Measurements from ENCODE around the gene ZGLP1. TPM values are rescaled to one million over a fixed set of nuclear protein-coding genes. Genes with fewer than 3 reads are reported as not detected.

The ZGLP1 gene
- total and polyA plus RNA-seq, 2 donors (not counting 1 experiment from before 2014, with no cell fraction given), result 6.4 to 8.0 TPM

DNA sequence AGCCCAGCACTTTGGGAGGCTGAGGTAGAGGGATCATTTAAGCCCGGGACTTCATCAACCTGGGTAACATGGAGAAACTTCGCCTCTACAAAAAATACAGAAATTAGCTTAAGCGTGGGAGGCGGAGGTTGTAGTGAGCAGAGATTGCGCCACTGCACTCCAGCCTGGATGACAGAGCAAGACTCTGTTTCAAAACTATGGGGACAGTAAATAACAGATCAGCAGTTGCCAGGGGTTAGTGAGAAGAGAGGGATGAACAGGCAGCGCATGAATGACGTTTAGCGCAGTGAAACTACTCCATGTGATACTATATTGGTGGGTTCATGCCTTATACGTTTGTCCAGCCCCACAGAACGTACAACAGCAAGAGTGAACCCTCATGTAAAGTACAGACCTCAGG is 36.9 kb upstream of the ZGLP1 start:
- H3K4me2 ChIP-seq (replicated peaks; ENCODE audit: low read depth, low read length, poor library complexity, severe bottlenecking), result no peak overlapping the region
- TF ChIP-seq EZH2 (IDR thresholded peaks at IDR 0.05; ENCODE audit: borderline replicate concordance, insufficient read depth, low read depth, low read length, poor library complexity, severe bottlenecking), result no peak
- TF ChIP-seq, protein P1, sequence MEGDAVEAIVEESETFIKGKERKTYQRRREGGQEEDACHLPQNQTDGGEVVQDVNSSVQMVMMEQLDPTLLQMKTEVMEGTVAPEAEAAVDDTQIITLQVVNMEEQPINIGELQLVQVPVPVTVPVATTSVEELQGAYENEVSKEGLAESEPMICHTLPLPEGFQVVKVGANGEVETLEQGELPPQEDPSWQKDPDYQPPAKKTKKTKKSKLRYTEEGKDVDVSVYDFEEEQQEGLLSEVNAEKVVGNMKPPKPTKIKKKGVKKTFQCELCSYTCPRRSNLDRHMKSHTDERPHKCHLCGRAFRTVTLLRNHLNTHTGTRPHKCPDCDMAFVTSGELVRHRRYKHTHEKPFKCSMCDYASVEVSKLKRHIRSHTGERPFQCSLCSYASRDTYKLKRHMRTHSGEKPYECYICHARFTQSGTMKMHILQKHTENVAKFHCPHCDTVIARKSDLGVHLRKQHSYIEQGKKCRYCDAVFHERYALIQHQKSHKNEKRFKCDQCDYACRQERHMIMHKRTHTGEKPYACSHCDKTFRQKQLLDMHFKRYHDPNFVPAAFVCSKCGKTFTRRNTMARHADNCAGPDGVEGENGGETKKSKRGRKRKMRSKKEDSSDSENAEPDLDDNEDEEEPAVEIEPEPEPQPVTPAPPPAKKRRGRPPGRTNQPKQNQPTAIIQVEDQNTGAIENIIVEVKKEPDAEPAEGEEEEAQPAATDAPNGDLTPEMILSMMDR (IDR thresholded peaks at IDR 0.05), result no peak
- Mint-ChIP-seq H3K27ac (no peak overlapping the region), H3K27me3 (no peaks in the 10 kb centered on the region), H3K9me3 (ENCODE audit: insufficient read depth) (no peaks in the 10 kb centered on the region), H3K4me3 (no peak overlapping the region), H3K4me1 (no peaks in the 10 kb centered on the region)
- H2AFZ ChIP-seq (ENCODE audit: insufficient read depth, low read depth, low read length, poor library complexity, severe bottlenecking), result no peak overlapping the region
- ChIA-PET CTCF (interaction anchor here (0.8 kb wide), 1 partner anchor 78 kb away, joined by 4 read pairs; no protein-coding TSS in a partner anchor), POLR2A (interaction anchor here (1.0 kb wide), 1 partner anchor 57 kb away, joined by 3 read pairs; no protein-coding TSS in a partner anchor)
- no peak overlapping the region for H3K27ac ChIP-seq (ENCODE audit: low read length in 2 of 2)
- intact Hi-C loops (cut with micrococcal nuclease), result no loop called here
- no peaks in the 10 kb centered on the region for H3K27me3 ChIP-seq (replicated peaks in 1 of 4; ENCODE audit: control extremely low read depth in 1 of 4, control insufficient read depth in 3 of 4, insufficient read depth in 4 of 4, low read length in 3 of 4)
- 91% methylated on average over 9 of the region's 10 CpGs for WGBS (ENCODE audit: insufficient coverage)
- no peaks in the 10 kb centered on the region for H3K4me1 ChIP-seq (ENCODE audit: control insufficient read depth in 2 of 2, insufficient read depth in 2 of 2, low read length in 2 of 2)
- H3K36me3 ChIP-seq (replicated peaks in 1 of 2; ENCODE audit: control extremely low read depth in 1 of 2, control insufficient read depth in 1 of 2, extremely low read depth in 1 of 2, insufficient read depth in 2 of 2, low read length in 1 of 2), result peaks cover 0 to 13% of the 10 kb centered on the region in 2 experiments
- no peaks in the 10 kb centered on the region for H4K20me1 ChIP-seq (ENCODE audit: control insufficient read depth, insufficient read depth, low read length, poor library complexity, severe bottlenecking)
- no peak overlapping the region for H3K4me3 ChIP-seq (ENCODE audit: control extremely low read depth in 1 of 5, extremely low read depth in 1 of 5, insufficient read depth in 1 of 5, low read depth in 2 of 5, low read length in 4 of 5)
- ATAC-seq (ENCODE audit: low read depth), result no peak
- no peaks in the 10 kb centered on the region for H3K9me3 ChIP-seq (ENCODE audit: control extremely low read depth in 1 of 3, control insufficient read depth in 2 of 3, insufficient read depth in 1 of 3, low read length in 2 of 3)
- H3K9ac ChIP-seq (ENCODE audit: low read length), result no peak overlapping the region
- DNase-seq, result no peak
- no peaks in the 10 kb centered on the region for H3K79me2 ChIP-seq (ENCODE audit: control insufficient read depth, insufficient read depth, low read length)

DNA sequence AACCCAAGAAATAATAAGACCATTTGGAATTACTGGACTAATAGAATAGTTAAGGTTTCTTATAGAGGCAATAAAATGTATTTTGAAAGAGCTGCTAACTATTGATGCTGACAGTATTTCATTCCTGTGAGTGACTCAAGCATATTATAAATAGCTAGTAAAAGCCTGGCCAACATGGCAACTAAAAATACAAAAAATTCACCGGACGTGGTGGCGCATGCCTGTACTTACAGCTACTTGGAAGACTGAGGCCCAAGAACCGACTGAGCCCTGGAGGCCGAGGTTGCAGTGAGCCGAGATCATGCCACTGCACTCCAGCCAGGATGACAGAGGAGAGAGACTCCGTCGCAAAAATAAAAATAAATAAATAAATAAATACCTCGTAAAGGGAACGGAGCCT is 35.2 kb upstream of the ZGLP1 start:
- Histone ChIP-seq H3K36me3 (replicated peaks in 1 of 2; ENCODE audit: control extremely low read depth in 1 of 2, control insufficient read depth in 1 of 2, extremely low read depth in 1 of 2, insufficient read depth in 2 of 2, low read length in 1 of 2) (peaks cover 0 to 1% of the 10 kb centered on the region in 2 experiments), H3K4me3 (ENCODE audit: control extremely low read depth in 1 of 5, extremely low read depth in 1 of 5, insufficient read depth in 1 of 5, low read depth in 2 of 5, low read length in 4 of 5) (no peak overlapping the region), H3K79me2 (ENCODE audit: control insufficient read depth, insufficient read depth, low read length) (peaks cover 7% of the 10 kb centered on the region), H3K4me2 (replicated peaks; ENCODE audit: low read depth, low read length, poor library complexity, severe bottlenecking) (no peak overlapping the region), H3K27ac (ENCODE audit: low read length in 2 of 2) (no peak overlapping the region), H3K9me3 (ENCODE audit: control extremely low read depth in 1 of 3, control insufficient read depth in 2 of 3, insufficient read depth in 1 of 3, low read length in 2 of 3) (no peaks in the 10 kb centered on the region), H4K20me1 (ENCODE audit: control insufficient read depth, insufficient read depth, low read length, poor library complexity, severe bottlenecking) (no peaks in the 10 kb centered on the region), H3K9ac (ENCODE audit: low read length) (no peak overlapping the region), H3K4me1 (ENCODE audit: control insufficient read depth in 2 of 2, insufficient read depth in 2 of 2, low read length in 2 of 2) (peaks cover 4 to 9% of the 10 kb centered on the region in 2 donors), H3K27me3 (replicated peaks in 1 of 4; ENCODE audit: control extremely low read depth in 1 of 4, control insufficient read depth in 3 of 4, insufficient read depth in 4 of 4, low read length in 3 of 4) (no peaks in the 10 kb centered on the region), H2AFZ (ENCODE audit: insufficient read depth, low read depth, low read length, poor library complexity, severe bottlenecking) (no peak overlapping the region)
- intact Hi-C loops (cut with micrococcal nuclease), result no loop called here
- POLR2A ChIA-PET, result interaction anchor here (0.7 kb wide), 1 partner anchor 11 kb away, joined by 4 read pairs; no protein-coding TSS in a partner anchor
- Mint-ChIP-seq H3K27ac (no peak overlapping the region), H3K9me3 (ENCODE audit: insufficient read depth) (no peaks in the 10 kb centered on the region), H3K4me1 (peaks cover 5% of the 10 kb centered on the region), H3K27me3 (no peaks in the 10 kb centered on the region), H3K4me3 (no peak overlapping the region)
- WGBS (ENCODE audit: insufficient coverage), result 100% methylated on average over 2 of the region's 10 CpGs
- DNase-seq (no peak), ATAC-seq (ENCODE audit: low read depth) (no peak)
- CTCF ChIA-PET, result interaction anchor here (0.9 kb wide), 1 partner anchor 12 kb away, joined by 3 read pairs; the partner anchor contains the start of gene RAVER1
- no peak for TF ChIP-seq EZH2 (IDR thresholded peaks at IDR 0.05; ENCODE audit: borderline replicate concordance, insufficient read depth, low read depth, low read length, poor library complexity, severe bottlenecking)
- TF ChIP-seq, protein P1 (IDR thresholded peaks at IDR 0.05), result no peak

Data from B cell (primary cell).